HepG2 (cell line): ENCODE results near the gene TWNK. TPM values are rescaled to one million over a fixed set of nuclear protein-coding genes. Genes with fewer than 3 reads are reported as not detected.

Source experiments
- ATAC-seq: fragments of 200-7000 bp; cut with Tn5 transposase; 3 replicates; pipeline ENCODE4 v1.9.1; 2020; ENCODE audit warnings: mild to moderate bottlenecking, moderate library complexity
- BruUV-seq: library from RNA; stranded (reverse); fragments of 400-500 nt; replicated peaks from 2 replicates; lab custom pipeline; 2021; lab: Mats Ljungman, UMichigan
- CTCF ChIA-PET: fragments of 300-600 bp; formaldehyde crosslinking; extraction: SDS; loops from one replicate; lab custom pipeline; 2021; ENCODE audit warnings: low total read pairs, inconsistent platforms, low intra/inter-chr PET ratio; lab: Yijun Ruan, JAX
- POLR2A ChIA-PET: fragments of 350-600 bp; sonication (Branson Sonifier 250); formaldehyde crosslinking; loops from one replicate; lab custom pipeline; 2020; ENCODE audit warnings: antibody characterized with exemption, inconsistent platforms; lab: Yijun Ruan, JAX
- DNase-seq: peaks from one replicate; pipeline ENCODE4 v3.0.0-alpha.2; 2015; ENCODE audit warnings: low spot score
- FAIRE-seq: peaks from 3 replicates; lab custom pipeline; 2011; peaks lifted over from hg19 to GRCh38; lab: Jason Lieb, UNC
- H2AFZ ChIP-seq: one replicate; pipeline ENCODE4 v1.6.1; 2011; ENCODE audit warnings: low read length, inconsistent platforms
- H3K27ac ChIP-seq: fragments of 300-600 bp; 3 replicates; pipeline ENCODE4 v1.8.0; 2011; ENCODE audit warnings: mixed run types, mild to moderate bottlenecking, mixed read lengths, low read length, inconsistent platforms; ENCODE audit not compliant: insufficient read depth; ENCODE audit errors: extremely low read length
- H3K27me3 ChIP-seq, 2 experiments: fragments of 200-600 bp in 1 of 2; 2 replicates in 1 of 2; 3 replicates in 1 of 2; pipeline versions ENCODE4 v1.6.0 to v1.8.0; 2011; ENCODE audit warnings: low read length in 2 of 2, mild to moderate bottlenecking in 2 of 2, moderate library complexity in 2 of 2, inconsistent platforms in 1 of 2; ENCODE audit not compliant: insufficient read depth in 2 of 2, control insufficient read depth in 1 of 2
- H3K36me3 ChIP-seq, 2 experiments: fragments of 200-600 bp in 1 of 2; replicated peaks in 1 of 2; 2 replicates in 1 of 2; 3 replicates in 1 of 2; pipeline versions ENCODE4 v1.5.1 to v1.8.0; 2011; ENCODE audit warnings: low read length in 2 of 2, inconsistent platforms in 1 of 2; ENCODE audit not compliant: insufficient read depth in 2 of 2, control insufficient read depth in 1 of 2
- H3K4me1 ChIP-seq: 2 replicates; pipeline ENCODE4 v1.5.1; 2012; ENCODE audit warnings: low read length, inconsistent platforms; ENCODE audit not compliant: insufficient read depth
- H3K4me2 ChIP-seq: 2 replicates; pipeline ENCODE4 v1.6.0; 2011; ENCODE audit warnings: low read depth, low read length, inconsistent platforms
- H3K4me3 ChIP-seq, 3 experiments: fragments of 200-600 bp in 1 of 3; sonication (generic), shearing (Covaris generic) in 1 of 3; replicated peaks in 1 of 3; 2 replicates each; pipeline ENCODE4 v1.5.1; 2011 to 2016; ENCODE audit warnings: low read length in 3 of 3, inconsistent platforms in 2 of 3, low read depth in 2 of 3, mild to moderate bottlenecking in 2 of 3, control low read depth in 1 of 3, mixed read lengths in 1 of 3; ENCODE audit not compliant: insufficient read depth in 1 of 3
- H3K79me2 ChIP-seq: one replicate; pipeline ENCODE4 v1.6.1; 2011; ENCODE audit warnings: low read length, inconsistent platforms; ENCODE audit not compliant: insufficient read depth
- H3K9ac ChIP-seq: 2 replicates; pipeline ENCODE4 v1.6.0; 2011; ENCODE audit warnings: mild to moderate bottlenecking, low read depth, low read length, inconsistent platforms; ENCODE audit not compliant: insufficient read depth
- H3K9me3 ChIP-seq: 2 replicates; pipeline ENCODE4 v1.5.1; 2012; ENCODE audit warnings: mild to moderate bottlenecking, low read length
- H4K20me1 ChIP-seq: 2 replicates; pipeline ENCODE4 v1.6.0; 2011; ENCODE audit warnings: inconsistent platforms, mild to moderate bottlenecking, low read length, moderate library complexity; ENCODE audit not compliant: insufficient read depth
- AHDC1 ChIP-seq: sonication (generic); formaldehyde crosslinking; IDR thresholded peaks from 2 replicates; pipeline ENCODE4 v1.5.1; 2020; ENCODE audit warnings: mild to moderate bottlenecking, missing genetic modification reagents, borderline replicate concordance
- FIP1L1 ChIP-seq: fragments of 200-400 bp; formaldehyde crosslinking; IDR thresholded peaks from 2 replicates; pipeline ENCODE4 v1.6.1; 2018; ENCODE audit warnings: low read depth, mild to moderate bottlenecking, low read length, moderate library complexity, borderline replicate concordance; ENCODE audit not compliant: insufficient read depth
- KLF12 ChIP-seq: sonication (generic); formaldehyde crosslinking; IDR thresholded peaks from 2 replicates; pipeline ENCODE4 v1.4.0; 2020; ENCODE audit warnings: missing genetic modification reagents, borderline replicate concordance
- MTF2 ChIP-seq: sonication (generic); formaldehyde crosslinking; IDR thresholded peaks from 2 replicates; pipeline ENCODE4 v1.5.0; 2020; ENCODE audit warnings: missing genetic modification reagents, borderline replicate concordance
- POLR2AphosphoS5 ChIP-seq: IDR thresholded peaks from 2 replicates; pipeline ENCODE4 v1.6.1; 2012; ENCODE audit warnings: low read depth, low read length
- RARA ChIP-seq: IDR thresholded peaks from 2 replicates; pipeline ENCODE4 v1.6.1; 2016; ENCODE audit warnings: missing genetic modification reagents, missing compliant biosample characterization
- RBFOX2 ChIP-seq: fragments of 200-400 bp; formaldehyde crosslinking; IDR thresholded peaks from 2 replicates; pipeline ENCODE4 v1.6.1; 2017; ENCODE audit warnings: low read depth, mild to moderate bottlenecking, low read length
- SP5 ChIP-seq: IDR thresholded peaks from 2 replicates; pipeline ENCODE4 v1.6.1; 2016; ENCODE audit warnings: low read depth, borderline replicate concordance
- ZNF510 ChIP-seq: sonication (generic); formaldehyde crosslinking; IDR thresholded peaks from 2 replicates; pipeline ENCODE4 v1.4.0; 2020; ENCODE audit warnings: low read depth, mild to moderate bottlenecking, missing genetic modification reagents
- WGBS: methylation state at CpG from one replicate; pipeline ENCODE4 v1.1.6; 2017; ENCODE audit warnings: low lambda C conversion rate; 5-methylcytosine and 5-hydroxymethylcytosine counted together
- in situ Hi-C: cut with HindIII; loops from 2 replicates; pipeline ENCODE4 v1.10.0; 2017; ENCODE audit warnings: low pct_unique_long_range_greater_than_20kb; ENCODE audit not compliant: extremely low pct_ligation_motif_present
- intact Hi-C: fragments of 100-400 bp; cut with micrococcal nuclease; formaldehyde crosslinking; loops from one replicate; pipeline ENCODE4 v1.10.0; 2022; ENCODE audit not compliant: unreplicated experiment
- polyA plus RNA-seq, 8 experiments: library from polyadenylated mRNA; depleted of rRNA in 3 of 8; stranded (reverse) in 7 of 8; unstranded in 1 of 8; fragments of >200 nt; fragmentation: Illumina TruSeq in 4 of 8; extraction: Trizol in 4 of 8; gene quantifications; 2 replicates each; pipeline versions ENCODE4 v1.2.1 to v1.2.3, GENCODE V29; 2011 to 2016; ENCODE audit warnings: low read depth in 4 of 8, missing spikeins in 1 of 8, mixed read lengths in 1 of 8; ENCODE audit not compliant: insufficient read depth in 1 of 8
- total RNA-seq, 5 experiments: library from RNA; depleted of rRNA; stranded (reverse); fragments of >200 nt; fragmentation: Illumina TruSeq; extraction: Trizol; gene quantifications; 2 replicates each; pipeline ENCODE4 v1.2.3, GENCODE V29; 2016; ENCODE audit warnings: low read depth in 1 of 5

Gene TWNK
- total and polyA plus RNA-seq, 2 of the 13 experiments (the other 11 are each of a cell fraction or from before 2014, with no cell fraction given): 10.7 to 16.5 TPM

- peaks cover 41 to 84% of the 10 kb centered on the region in 2 experiments for H3K36me3 ChIP-seq
- H3K27me3 ChIP-seq: no peaks in the 10 kb centered on the region
- intact Hi-C loops (no loop called here), in situ Hi-C loops (no loop called here)
- BruUV-seq: no TSS peak
- 100% methylated on average over 4 of the region's 6 CpGs for WGBS
- H3K9ac ChIP-seq: no peak overlapping the region
- no peak overlapping the region for H3K4me3 ChIP-seq
- ATAC-seq (no peak), DNase-seq (no peak), FAIRE-seq (no peak)
- no peak overlapping the region for H3K27ac ChIP-seq
- no peaks in the 10 kb centered on the region for H3K9me3 ChIP-seq
- no peak overlapping the region for H3K4me2 ChIP-seq
- H4K20me1 ChIP-seq: no peaks in the 10 kb centered on the region
- TF ChIP-seq SP5 (no peak), KLF12 (no peak), RBFOX2 (peak; percentile 41; the same call in 1 of the 2 replicates), POLR2AphosphoS5 (peak; percentile 7; the same call in 1 of the 2 replicates)
- ChIA-PET POLR2A (interaction anchor here (1.0 to 1.9 kb wide), 2 partner anchors 8 to 19 kb away, joined by 3 to 8 read pairs; no protein-coding TSS in a partner anchor), CTCF (no interaction called here)
- H3K4me1 ChIP-seq: peaks cover 31% of the 10 kb centered on the region
- H3K79me2 ChIP-seq: peaks cover 19% of the 10 kb centered on the region
- H2AFZ ChIP-seq: no peak overlapping the region
These were observed 9.9 kb upstream of the TWNK start for GRCh38 chr10:100977436-100977835.

- H3K9ac ChIP-seq: no peak overlapping the region
- no peak for ATAC-seq
- TF ChIP-seq MTF2 (no peak), AHDC1 (no peak), RARA (CRISPR knock-in tag) (no peak), ZNF510 (CRISPR knock-in tag) (no peak), FIP1L1 (no peak), RBFOX2 (0 out of 2 replicates have a peak, but pooled peaks have one; percentile 35), POLR2AphosphoS5 (peak; percentile 9; the same call in 1 of the 2 replicates)
These were observed 9.0 kb upstream of the TWNK start for GRCh38 chr10:100978121-100978900.

More at GRCh38 chr10:100978121-100978900, 9.0 kb upstream of the TWNK start:
- Histone ChIP-seq H4K20me1 (no peaks in the 10 kb centered on the region), H3K27me3 (no peaks in the 10 kb centered on the region), H3K4me1 (peaks cover 22% of the 10 kb centered on the region), H3K36me3 (peaks cover 38 to 84% of the 10 kb centered on the region in 2 experiments), H2AFZ (no peak overlapping the region), H3K27ac (no peak overlapping the region), H3K79me2 (peaks cover 11% of the 10 kb centered on the region), H3K9me3 (no peaks in the 10 kb centered on the region), H3K4me3 (no peak overlapping the region), H3K4me2 (no peak overlapping the region)
- no TSS peak for BruUV-seq
- WGBS: 95% methylated on average over 13 of the region's 13 CpGs
- FAIRE-seq (no peak), DNase-seq (no peak)
- POLR2A ChIA-PET: interaction anchor here (1.7 kb wide), 1 partner anchor 20 kb away, joined by 3 read pairs; no protein-coding TSS in a partner anchor
- CTCF ChIA-PET: no interaction called here
- in situ Hi-C loops (no loop called here), intact Hi-C loops (no loop called here)
